NB4 (cell line): ENCODE measurements around the gene C14orf119.

Source experiments
- CTCF ChIP-seq: IDR thresholded peaks from one replicate; pipeline ENCODE4 v1.5.1; 2012; ENCODE audit warnings: low read depth, low read length
- POLR2A ChIP-seq: IDR thresholded peaks from 2 replicates; pipeline ENCODE4 v1.6.1; 2011; ENCODE audit warnings: mild to moderate bottlenecking; ENCODE audit not compliant: insufficient read length; ENCODE audit errors: extremely low read depth

- TF ChIP-seq CTCF (no peak), POLR2A (no peak)
Measured at GRCh38 chr14:23117371-23118020, 22.2 kb downstream of the C14orf119 start.
